ENCODE data around the gene GLYR1.

GLYR1 gene

GRCh38 chr16:4826980-4827379 lies 20.1 kb downstream of the GLYR1 start:
- TF ChIP-seq ZNF48 (tag by site-specific recombination; IDR thresholded peaks at IDR 0.05) (no peak), RBAK (tag by site-specific recombination; IDR thresholded peaks at IDR 0.05) (no peak), ZNF146 (tag by site-specific recombination; IDR thresholded peaks at IDR 0.05) (no peak), ZNF133 (tag by site-specific recombination; IDR thresholded peaks at IDR 0.05) (no peak), ZNF791 (tag by site-specific recombination; IDR thresholded peaks at IDR 0.05) (no peak), GLI4 (tag by site-specific recombination; IDR thresholded peaks at IDR 0.05) (no peak), ZBTB1 (tag by site-specific recombination; IDR thresholded peaks at IDR 0.05) (no peak)
- Histone ChIP-seq H3K4me3 (ENCODE audit: low read depth, low read length) (no peak overlapping the region), H3K9me3 (ENCODE audit: control insufficient read depth, insufficient read depth, low read depth, low read length) (no peaks in the 10 kb centered on the region), H3K36me3 (ENCODE audit: control insufficient read depth in 2 of 2, insufficient read depth in 1 of 2, low read length in 2 of 2) (peaks cover 47 to 86% of the 10 kb centered on the region in 2 experiments), H3K4me1 (ENCODE audit: control insufficient read depth, insufficient read depth, low read length) (no peaks in the 10 kb centered on the region), H3K27ac (ENCODE audit: extremely low read depth, low read depth, low read length) (no peak overlapping the region)
- POLR2A ChIA-PET, result no interaction called here
- CTCF ChIA-PET, result no interaction called here

GRCh38 chr16:4826526-4826925 lies 20.6 kb downstream of the GLYR1 start:
- Histone ChIP-seq H3K4me1 (ENCODE audit: control insufficient read depth, insufficient read depth, low read length) (no peaks in the 10 kb centered on the region), H3K9me3 (ENCODE audit: control insufficient read depth, insufficient read depth, low read depth, low read length) (no peaks in the 10 kb centered on the region), H3K4me3 (ENCODE audit: low read depth, low read length) (no peak overlapping the region), H3K36me3 (ENCODE audit: control insufficient read depth in 2 of 2, insufficient read depth in 1 of 2, low read length in 2 of 2) (peaks cover 44 to 86% of the 10 kb centered on the region in 2 experiments), H3K27ac (ENCODE audit: extremely low read depth, low read depth, low read length) (no peak overlapping the region)
- TF ChIP-seq FEZF1 (tag by site-specific recombination; IDR thresholded peaks at IDR 0.05), result no peak
- no peak for TF ChIP-seq ZEB2 (tag by site-specific recombination; IDR thresholded peaks at IDR 0.05)
- no peak for TF ChIP-seq YY1 (tag by site-specific recombination; IDR thresholded peaks at IDR 0.05)
- TF ChIP-seq OSR2 (tag by site-specific recombination; IDR thresholded peaks at IDR 0.05), result no peak
- no peak for TF ChIP-seq ZBTB44 (tag by site-specific recombination; IDR thresholded peaks at IDR 0.05)
- no peak for TF ChIP-seq ZNF23 (tag by site-specific recombination; IDR thresholded peaks at IDR 0.05; ENCODE audit: borderline replicate concordance)
- no peak for TF ChIP-seq EGR2 (tag by site-specific recombination; IDR thresholded peaks at IDR 0.05; ENCODE audit: low read depth)
- no peak for TF ChIP-seq INSM2 (tag by site-specific recombination; IDR thresholded peaks at IDR 0.05)
- TF ChIP-seq ZNF548 (tag by site-specific recombination; IDR thresholded peaks at IDR 0.05), result no peak
- no peak for TF ChIP-seq ZNF624 (tag by site-specific recombination; IDR thresholded peaks at IDR 0.05)
- POLR2A ChIA-PET, result no interaction called here
- CTCF ChIA-PET, result no interaction called here

- peaks cover 36 to 86% of the 10 kb centered on the region in 2 experiments for H3K36me3 ChIP-seq (ENCODE audit: control insufficient read depth in 2 of 2, insufficient read depth in 1 of 2, low read length in 2 of 2)
Observed at GRCh38 chr16:4825196-4825595, 21.9 kb downstream of the GLYR1 start.

GRCh38 chr16:4820652-4821051 lies 26.4 kb downstream of the GLYR1 start:
- no peaks in the 10 kb centered on the region for H3K9me3 ChIP-seq (ENCODE audit: control insufficient read depth, insufficient read depth, low read depth, low read length)
- POLR2A ChIA-PET, result no interaction called here
- peaks cover 28 to 85% of the 10 kb centered on the region in 2 experiments for H3K36me3 ChIP-seq (ENCODE audit: control insufficient read depth in 2 of 2, insufficient read depth in 1 of 2, low read length in 2 of 2)
- TF ChIP-seq ZFP37 (tag by site-specific recombination; IDR thresholded peaks at IDR 0.05), result no peak
- TF ChIP-seq GLI4 (tag by site-specific recombination; IDR thresholded peaks at IDR 0.05), result no peak
- TF ChIP-seq GFI1B (tag by site-specific recombination; IDR thresholded peaks at IDR 0.05), result no peak
- no peak for TF ChIP-seq MZF1 (tag by site-specific recombination; IDR thresholded peaks at IDR 0.05; ENCODE audit: borderline replicate concordance)
- no peak for TF ChIP-seq ZNF473 (tag by site-specific recombination; IDR thresholded peaks at IDR 0.05)
- TF ChIP-seq TSHZ1 (tag by site-specific recombination; IDR thresholded peaks at IDR 0.05; ENCODE audit: borderline replicate concordance), result no peak
- no peak for TF ChIP-seq ZNF433 (tag by site-specific recombination; IDR thresholded peaks at IDR 0.05; ENCODE audit: low read depth)
- TF ChIP-seq ZNF585B (tag by site-specific recombination; IDR thresholded peaks at IDR 0.05), result no peak
- TF ChIP-seq ZXDB (tag by site-specific recombination; IDR thresholded peaks at IDR 0.05), result no peak
- CTCF ChIA-PET, result no interaction called here
- H3K4me1 ChIP-seq (ENCODE audit: control insufficient read depth, insufficient read depth, low read length), result no peaks in the 10 kb centered on the region
- no peak overlapping the region for H3K27ac ChIP-seq (ENCODE audit: extremely low read depth, low read depth, low read length)
- no peak overlapping the region for H3K4me3 ChIP-seq (ENCODE audit: low read depth, low read length)

More at GRCh38 chr16:4825196-4825595, 21.9 kb downstream of the GLYR1 start:
- ChIA-PET CTCF (no interaction called here), POLR2A (interaction anchor here (0.7 kb wide), 1 partner anchor 211 kb away, joined by 4 read pairs; no protein-coding TSS in a partner anchor)
- no peaks in the 10 kb centered on the region for H3K4me1 ChIP-seq (ENCODE audit: control insufficient read depth, insufficient read depth, low read length)
- no peak overlapping the region for H3K27ac ChIP-seq (ENCODE audit: extremely low read depth, low read depth, low read length)
- TF ChIP-seq ZNF514 (tag by site-specific recombination; IDR thresholded peaks at IDR 0.05), result no peak
- TF ChIP-seq ZNF558 (tag by site-specific recombination; IDR thresholded peaks at IDR 0.05), result no peak
- H3K4me3 ChIP-seq (ENCODE audit: low read depth, low read length), result no peak overlapping the region
- H3K9me3 ChIP-seq (ENCODE audit: control insufficient read depth, insufficient read depth, low read depth, low read length), result no peaks in the 10 kb centered on the region
